Measurements from ENCODE around the gene PET100.

- no peak for TF ChIP-seq CTCF (conservative IDR thresholded peaks at IDR 0.05; ENCODE audit: low read depth, low read length)
- no peak for TF ChIP-seq EZH2 (IDR thresholded peaks at IDR 0.05; ENCODE audit: borderline replicate concordance, low read depth, low read length, poor library complexity, severe bottlenecking)
Measured at GRCh38 chr19:7624810-7625209, 4.8 kb upstream of the PET100 start.
